H7 (cell line): ENCODE measurements around the gene KSR2. TPM values are rescaled to one million over a fixed set of nuclear protein-coding genes. Genes with fewer than 3 reads are reported as not detected.
"Not testable (repeated sequence)": the region's sequence is repeated elsewhere in the genome, so short reads cannot be mapped to it uniquely, and the experiment has no call there.

Experiments used
- DNase-seq: peaks from one replicate; pipeline ENCODE4 v3.0.0; 2012
- H3K27me3 ChIP-seq: 2 replicates; pipeline ENCODE4 v1.6.0; 2011; ENCODE audit warnings: mild to moderate bottlenecking, low read length; ENCODE audit not compliant: control insufficient read depth, insufficient read depth
- H3K36me3 ChIP-seq: replicated peaks from 2 replicates; pipeline ENCODE4 v1.5.1; 2011; ENCODE audit warnings: low read length; ENCODE audit not compliant: control insufficient read depth, insufficient read depth
- H3K4me3 ChIP-seq: 2 replicates; pipeline ENCODE4 v1.5.1; 2011; ENCODE audit warnings: low read depth, mild to moderate bottlenecking, control low read depth, low read length, moderate library complexity; ENCODE audit not compliant: insufficient read depth
- total RNA-seq: library from RNA; depleted of rRNA; stranded (reverse); fragments of >200 nt; shearing (Covaris generic); gene quantifications from 2 replicates; pipeline ENCODE4 v1.2.3, GENCODE V29; 2014

The KSR2 gene
- total RNA-seq, 1 experiment from 2014 or later, result 0.10 TPM

GRCh38 chr12:117819160-117819559 lies 149.6 kb downstream of the KSR2 start:
- no peaks in the 10 kb centered on the region for H3K36me3 ChIP-seq
- H3K4me3 ChIP-seq, result no peak overlapping the region
- no peak for DNase-seq
- no peaks in the 10 kb centered on the region for H3K27me3 ChIP-seq

- DNase-seq, result no peak
- H3K36me3 ChIP-seq, result no peaks in the 10 kb centered on the region
- no peaks in the 10 kb centered on the region for H3K27me3 ChIP-seq
- H3K4me3 ChIP-seq, result no peak overlapping the region
Observed at GRCh38 chr12:117818400-117818799, 150.4 kb downstream of the KSR2 start.

- no peak for DNase-seq
- H3K36me3 ChIP-seq, result no peaks in the 10 kb centered on the region
- no peak overlapping the region for H3K4me3 ChIP-seq
- H3K27me3 ChIP-seq, result no peaks in the 10 kb centered on the region
Observed at GRCh38 chr12:117809509-117809908, 159.3 kb downstream of the KSR2 start.

- Histone ChIP-seq H3K4me3 (no peak overlapping the region), H3K36me3 (no peaks in the 10 kb centered on the region), H3K27me3 (no peaks in the 10 kb centered on the region)
- DNase-seq, result no peak
Observed at GRCh38 chr12:117807946-117808345, 160.8 kb downstream of the KSR2 start.

- no peaks in the 10 kb centered on the region for H3K27me3 ChIP-seq
- DNase-seq, result no peak
- H3K36me3 ChIP-seq, result no peaks in the 10 kb centered on the region
- no peak overlapping the region for H3K4me3 ChIP-seq
Observed at GRCh38 chr12:117807355-117807754, 161.4 kb downstream of the KSR2 start.

GRCh38 chr12:117805865-117806264 lies 162.9 kb downstream of the KSR2 start:
- DNase-seq, result no peak
- Histone ChIP-seq H3K4me3 (no peak overlapping the region), H3K36me3 (no peaks in the 10 kb centered on the region), H3K27me3 (no peaks in the 10 kb centered on the region)

GRCh38 chr12:117803001-117803400 lies 165.8 kb downstream of the KSR2 start:
- Histone ChIP-seq H3K36me3 (no peaks in the 10 kb centered on the region), H3K4me3 (no peak overlapping the region), H3K27me3 (no peaks in the 10 kb centered on the region)
- no peak for DNase-seq

- not testable (repeated sequence) for H3K36me3 ChIP-seq, DNase-seq, H3K4me3 ChIP-seq, H3K27me3 ChIP-seq
Observed at GRCh38 chr12:117800711-117801110, 168.1 kb downstream of the KSR2 start.

- H3K4me3 ChIP-seq, result no peak overlapping the region
- no peaks in the 10 kb centered on the region for H3K27me3 ChIP-seq
- no peak for DNase-seq
- no peaks in the 10 kb centered on the region for H3K36me3 ChIP-seq
Observed at GRCh38 chr12:117797202-117797601, 171.6 kb downstream of the KSR2 start.

- Histone ChIP-seq H3K36me3 (no peaks in the 10 kb centered on the region), H3K27me3 (no peaks in the 10 kb centered on the region), H3K4me3 (no peak overlapping the region)
- no peak for DNase-seq
Observed at GRCh38 chr12:117792877-117793424, 175.8 kb downstream of the KSR2 start.

- H3K36me3 ChIP-seq, result no peaks in the 10 kb centered on the region
- H3K4me3 ChIP-seq, result no peak overlapping the region
- no peaks in the 10 kb centered on the region for H3K27me3 ChIP-seq
- DNase-seq, result no peak
Observed at GRCh38 chr12:117792471-117792870, 176.3 kb downstream of the KSR2 start.

- Histone ChIP-seq H3K27me3 (no peaks in the 10 kb centered on the region), H3K4me3 (no peak overlapping the region), H3K36me3 (no peaks in the 10 kb centered on the region)
- no peak for DNase-seq
Observed at GRCh38 chr12:117790948-117791347, 177.8 kb downstream of the KSR2 start.

- no peak overlapping the region for H3K4me3 ChIP-seq
- no peak for DNase-seq
- no peaks in the 10 kb centered on the region for H3K36me3 ChIP-seq
- no peaks in the 10 kb centered on the region for H3K27me3 ChIP-seq
Observed at GRCh38 chr12:117790198-117790597, 178.6 kb downstream of the KSR2 start.

GRCh38 chr12:117789195-117789912 lies 179.4 kb downstream of the KSR2 start:
- Histone ChIP-seq H3K36me3 (no peaks in the 10 kb centered on the region), H3K27me3 (no peaks in the 10 kb centered on the region), H3K4me3 (no peak overlapping the region)
- no peak for DNase-seq

- no peak for DNase-seq
- no peaks in the 10 kb centered on the region for H3K36me3 ChIP-seq
- H3K27me3 ChIP-seq, result no peaks in the 10 kb centered on the region
- no peak overlapping the region for H3K4me3 ChIP-seq
Observed at GRCh38 chr12:117778656-117779055, 190.1 kb downstream of the KSR2 start.
